ENCODE data around the gene EDNRA. TPM values are rescaled to one million over a fixed set of nuclear protein-coding genes. Genes with fewer than 3 reads are reported as not detected.
A peak's percentile ranks its signal among the peaks of the same experiment; 100 is the strongest.

Gene EDNRA
- total RNA-seq, 1 donor from 2014 or later = 51.1 TPM

GRCh38 chr4:147590249-147590920 is 109.5 kb downstream of the EDNRA start:
- peak; percentile 83 for DNase-seq

DNA sequence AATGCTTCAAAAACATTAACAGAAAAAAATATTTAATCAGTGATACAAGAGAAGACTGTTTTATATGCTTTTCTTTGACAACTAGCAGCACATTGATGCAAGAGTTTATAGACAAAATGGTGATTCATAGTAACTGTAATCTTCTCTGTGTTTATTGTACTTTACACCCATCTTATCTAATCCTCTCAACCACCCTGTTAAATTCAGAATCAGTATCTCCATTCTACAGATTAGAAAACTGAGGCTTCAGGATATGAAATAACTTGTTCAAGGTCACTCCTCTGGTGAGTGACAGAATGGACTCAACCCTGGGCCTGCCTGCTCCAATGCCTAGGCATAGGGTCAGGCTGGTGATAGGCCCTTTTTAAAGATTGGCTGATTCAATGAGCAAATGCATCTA is 110.2 kb downstream of the EDNRA start:
- no peak for DNase-seq

- DNase-seq = no peak
Measured at GRCh38 chr4:147594107-147594506, 113.2 kb downstream of the EDNRA start.

Other genes with a start within 250 kb of the EDNRA start
- 21.2 TPM for gene TMEM184C, start 136.3 kb downstream of the EDNRA start, total RNA-seq
- gene PRMT9, start 203.1 kb downstream of the EDNRA start, total RNA-seq = 14.2 TPM